ENCODE results near the gene ADISSP.

ADISSP gene

GRCh38 chr20:3802524-3803239 is 35.1 kb upstream of the ADISSP start:
- Mint-ChIP-seq H3K27me3 (peaks cover 2% of the 10 kb centered on the region), H3K27ac (peak overlapping the region; percentile 77), H3K36me3 (peaks cover 88% of the 10 kb centered on the region), H3K4me1 (peaks cover 93% of the 10 kb centered on the region), H3K9me3 (no peaks in the 10 kb centered on the region), H3K4me3 (peak overlapping the region; percentile 36)
- CTCF ChIA-PET, result no interaction called here
- DNase-seq, result no peak

GRCh38 chr20:3801846-3802245 is 34.3 kb upstream of the ADISSP start:
- CTCF ChIA-PET, result no interaction called here
- Mint-ChIP-seq H3K27me3 (peaks cover 4% of the 10 kb centered on the region), H3K27ac (peak overlapping the region; percentile 52), H3K36me3 (peaks cover 94% of the 10 kb centered on the region), H3K4me3 (no peak overlapping the region), H3K9me3 (no peaks in the 10 kb centered on the region), H3K4me1 (peaks cover 84% of the 10 kb centered on the region)
- no peak for DNase-seq

DNA sequence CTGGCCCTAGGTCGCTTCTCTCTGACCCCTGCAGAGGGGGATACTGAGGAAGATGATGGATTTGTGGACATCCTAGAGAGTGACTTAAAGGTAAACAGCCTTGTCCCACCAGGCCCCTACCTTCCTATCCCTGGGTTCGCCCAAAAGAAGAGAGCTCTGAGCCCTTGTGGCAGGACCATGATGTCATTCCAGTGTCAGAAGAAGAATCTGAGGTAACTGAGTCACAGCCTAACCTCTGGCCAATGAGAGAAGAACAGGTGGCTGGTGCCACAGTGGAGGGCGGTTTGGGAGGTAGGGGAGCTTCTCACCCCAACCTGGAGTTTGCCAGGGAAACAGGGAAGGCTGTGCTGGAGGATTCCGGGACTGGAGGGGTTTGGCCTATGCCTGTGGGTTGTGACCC is 33.7 kb upstream of the ADISSP start:
- peak overlapping the region; percentile 55 for H3K27ac Mint-ChIP-seq
- H3K27me3 Mint-ChIP-seq, result peaks cover 4% of the 10 kb centered on the region
- no peak for DNase-seq
- H3K4me1 Mint-ChIP-seq, result peaks cover 80% of the 10 kb centered on the region
- CTCF ChIA-PET, result interaction anchor here (0.6 kb wide), 1 partner anchor 84 kb away, joined by 3 read pairs; no protein-coding TSS in a partner anchor
- H3K9me3 Mint-ChIP-seq, result no peaks in the 10 kb centered on the region
- peaks cover 93% of the 10 kb centered on the region for H3K36me3 Mint-ChIP-seq
- H3K4me3 Mint-ChIP-seq, result no peak overlapping the region

DNA sequence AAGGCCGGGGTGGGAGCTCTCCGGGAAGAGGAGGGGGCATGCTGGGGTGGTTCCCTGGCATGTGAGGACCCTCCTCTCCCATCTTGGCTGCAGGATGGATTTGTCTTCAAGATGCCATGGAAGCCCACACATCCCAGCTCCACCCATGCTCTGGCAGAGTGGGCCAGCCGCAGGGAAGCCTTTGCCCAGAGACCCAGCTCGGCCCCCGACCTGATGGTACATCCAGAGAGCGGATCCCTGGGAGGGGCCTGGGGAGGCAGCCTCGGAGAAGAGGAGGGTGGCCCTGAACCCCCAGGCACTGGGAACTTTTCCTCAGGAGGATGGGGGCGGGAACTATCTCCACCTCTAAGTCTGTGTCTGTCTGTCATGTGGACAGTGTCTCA is 33.3 kb upstream of the ADISSP start:
- Mint-ChIP-seq H3K27me3 (peaks cover 4% of the 10 kb centered on the region), H3K9me3 (no peaks in the 10 kb centered on the region), H3K27ac (peak overlapping the region; percentile 98), H3K4me1 (peaks cover 77% of the 10 kb centered on the region), H3K4me3 (no peak overlapping the region), H3K36me3 (peaks cover 91% of the 10 kb centered on the region)
- CTCF ChIA-PET, result interaction anchor here (0.6 kb wide), 1 partner anchor 84 kb away, joined by 3 read pairs; no protein-coding TSS in a partner anchor
- DNase-seq, result no peak

GRCh38 chr20:3800256-3800877 is 32.8 kb upstream of the ADISSP start:
- Mint-ChIP-seq H3K4me1 (peaks cover 76% of the 10 kb centered on the region), H3K27me3 (peaks cover 4% of the 10 kb centered on the region)
- CTCF ChIA-PET, result interaction anchor here (0.6 to 1.7 kb wide), 2 partner anchors 19 to 85 kb away, joined by 3 to 9 read pairs; partner anchors contain the start of gene AP5S1

GRCh38 chr20:3798908-3799248 is 31.3 kb upstream of the ADISSP start:
- Mint-ChIP-seq H3K4me3 (peak overlapping the region; percentile 97), H3K4me1 (peaks cover 77% of the 10 kb centered on the region), H3K27ac (peak overlapping the region; percentile 98), H3K9me3 (no peaks in the 10 kb centered on the region), H3K27me3 (peaks cover 4% of the 10 kb centered on the region), H3K36me3 (peaks cover 79% of the 10 kb centered on the region)
- CTCF ChIA-PET, result interaction anchor here (1.0 to 1.7 kb wide), 2 partner anchors 12 to 21 kb away, joined by 3 to 9 read pairs; partner anchors contain the start of gene AP5S1
- DNase-seq, result no peak

More at GRCh38 chr20:3800256-3800877, 32.8 kb upstream of the ADISSP start:
- Mint-ChIP-seq H3K4me3 (peak overlapping the region; percentile 97), H3K27ac (peak overlapping the region; percentile 98), H3K36me3 (peaks cover 91% of the 10 kb centered on the region), H3K9me3 (no peaks in the 10 kb centered on the region)
- DNase-seq, result no peak

DNA sequence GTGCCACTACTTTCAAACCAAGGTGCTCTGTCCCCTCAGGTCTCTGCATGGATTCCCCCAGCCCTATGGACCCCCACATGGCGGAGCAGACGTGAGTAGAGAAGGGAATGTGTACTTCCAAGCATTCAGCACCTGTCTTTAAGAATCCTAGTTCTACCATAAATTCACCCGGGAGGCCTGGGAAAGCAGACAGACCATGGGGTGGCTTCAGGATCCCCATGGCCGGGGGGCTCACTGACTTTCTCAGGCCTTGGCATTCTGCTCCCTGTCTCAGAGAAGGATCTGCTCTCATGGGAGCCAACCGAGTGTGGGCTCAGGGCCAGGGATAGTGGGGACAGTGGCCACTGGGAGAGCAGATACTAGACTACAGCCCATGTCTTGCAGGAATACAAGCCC is 30.8 kb upstream of the ADISSP start:
- CTCF ChIA-PET, result interaction anchor here (1.7 kb wide), 1 partner anchor 21 kb away, joined by 9 read pairs; the partner anchor contains the start of gene AP5S1
- H3K4me1 Mint-ChIP-seq, result peaks cover 72% of the 10 kb centered on the region
- peak overlapping the region; percentile 97 for H3K4me3 Mint-ChIP-seq
- H3K36me3 Mint-ChIP-seq, result peaks cover 74% of the 10 kb centered on the region
- DNase-seq, result no peak
- H3K9me3 Mint-ChIP-seq, result no peaks in the 10 kb centered on the region
- H3K27me3 Mint-ChIP-seq, result peaks cover 4% of the 10 kb centered on the region
- H3K27ac Mint-ChIP-seq, result peak overlapping the region; percentile 98

GRCh38 chr20:3797592-3798372 is 30.2 kb upstream of the ADISSP start:
- Mint-ChIP-seq H3K36me3 (peaks cover 68% of the 10 kb centered on the region), H3K4me3 (peak overlapping the region; percentile 97), H3K4me1 (peaks cover 66% of the 10 kb centered on the region), H3K27ac (peak overlapping the region; percentile 98), H3K9me3 (no peaks in the 10 kb centered on the region), H3K27me3 (peaks cover 4% of the 10 kb centered on the region)
- CTCF ChIA-PET, result interaction anchor here (1.0 kb wide), 1 partner anchor 23 kb away, joined by 4 read pairs; the partner anchor contains the start of gene AP5S1
- peak; percentile 79 for DNase-seq

GRCh38 chr20:3797226-3797545 is 29.6 kb upstream of the ADISSP start:
- DNase-seq, result no peak
- H3K27ac Mint-ChIP-seq, result peak overlapping the region; percentile 98
- H3K36me3 Mint-ChIP-seq, result peaks cover 62% of the 10 kb centered on the region
- CTCF ChIA-PET, result interaction anchor here (1.0 kb wide), 1 partner anchor 23 kb away, joined by 4 read pairs; the partner anchor contains the start of gene AP5S1
- peaks cover 4% of the 10 kb centered on the region for H3K27me3 Mint-ChIP-seq
- H3K9me3 Mint-ChIP-seq, result no peaks in the 10 kb centered on the region
- H3K4me1 Mint-ChIP-seq, result peaks cover 60% of the 10 kb centered on the region
- peak overlapping the region; percentile 97 for H3K4me3 Mint-ChIP-seq

GRCh38 chr20:3796477-3797225 is 29.1 kb upstream of the ADISSP start:
- H3K4me1 Mint-ChIP-seq, result peaks cover 55% of the 10 kb centered on the region
- DNase-seq, result peak; percentile 39
- peaks cover 57% of the 10 kb centered on the region for H3K36me3 Mint-ChIP-seq
- CTCF ChIA-PET, result interaction anchor here (1.0 to 1.9 kb wide), 2 partner anchors 23 to 24 kb away, joined by 4 to 11 read pairs; partner anchors contain the start of gene AP5S1
- H3K4me3 Mint-ChIP-seq, result peak overlapping the region; percentile 97
- peaks cover 4% of the 10 kb centered on the region for H3K27me3 Mint-ChIP-seq
- peak overlapping the region; percentile 98 for H3K27ac Mint-ChIP-seq
- H3K9me3 Mint-ChIP-seq, result no peaks in the 10 kb centered on the region

DNA sequence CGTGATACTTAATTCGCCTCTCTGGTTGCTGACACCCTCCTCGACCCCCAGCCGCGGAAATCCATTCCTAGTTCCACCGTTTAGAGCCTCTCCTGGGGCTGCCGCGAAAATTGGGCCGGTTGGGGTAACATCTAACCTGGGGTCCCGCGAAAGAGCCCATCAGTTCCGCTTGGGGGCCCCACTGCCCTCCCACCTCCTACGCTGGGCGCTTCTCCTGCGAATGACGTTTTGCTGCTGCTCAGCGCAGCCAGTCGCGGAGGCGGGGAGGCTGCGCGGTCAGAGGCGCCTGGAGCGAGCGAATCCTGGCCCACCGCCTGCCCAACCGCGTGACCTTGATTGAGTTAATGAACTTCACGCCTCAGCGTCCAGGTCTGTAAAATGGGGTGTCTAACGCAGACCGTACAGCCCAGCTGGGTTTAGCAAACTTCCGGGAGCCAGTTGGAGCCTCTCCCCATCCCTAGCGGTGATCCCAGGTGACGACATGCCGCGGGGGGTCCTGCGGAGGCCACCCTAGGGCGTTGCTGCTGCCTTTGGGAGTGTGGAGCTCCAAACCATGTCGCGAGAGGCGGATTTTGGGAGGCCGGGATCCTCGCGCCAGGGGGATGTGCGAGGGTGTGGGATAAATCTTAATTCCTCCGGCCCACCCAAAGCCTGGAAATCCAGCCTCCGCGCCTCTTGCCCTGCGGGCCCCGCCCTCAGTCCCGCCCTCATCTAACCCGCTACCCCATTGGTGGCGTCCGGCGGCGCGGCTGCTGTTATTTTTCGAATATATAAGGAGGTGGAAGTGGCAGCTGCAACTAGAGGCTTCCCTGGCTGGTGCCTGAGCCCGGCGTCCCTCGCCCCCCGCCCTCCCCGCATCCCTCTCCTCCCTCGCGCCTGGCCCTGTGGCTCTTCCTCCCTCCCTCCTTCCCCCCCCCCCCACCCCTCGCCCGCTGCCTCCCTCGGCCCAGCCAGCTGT is 28.2 kb upstream of the ADISSP start, which contains the start of gene CDC25B:
Gene CDC25B, plus strand, starts transcription at position 800 of the 958 bp plus-strand sequence. CDS start 222 bp downstream, outside the sequence.
- H3K27me3 Mint-ChIP-seq, result peaks cover 10% of the 10 kb centered on the region

GRCh38 chr20:3794701-3795420 is 27.3 kb upstream of the ADISSP start:
- Mint-ChIP-seq H3K9me3 (no peaks in the 10 kb centered on the region), H3K36me3 (peaks cover 39% of the 10 kb centered on the region), H3K27me3 (peaks cover 10% of the 10 kb centered on the region), H3K4me1 (peaks cover 37% of the 10 kb centered on the region), H3K4me3 (peak overlapping the region; percentile 92), H3K27ac (peak overlapping the region; percentile 97)
- CTCF ChIA-PET, result interaction anchor here (1.0 to 1.9 kb wide), 4 partner anchors 8 to 42 kb away, joined by 3 to 11 read pairs (median 4); partner anchors contain the start of gene AP5S1
- DNase-seq, result no peak

More for the DNA sequence above, 28.2 kb upstream of the ADISSP start, which contains the start of gene CDC25B:
- H3K36me3 Mint-ChIP-seq, result peaks cover 48% of the 10 kb centered on the region
- peak within 1 kb of the TSS; percentile 98 for H3K27ac Mint-ChIP-seq
- H3K4me1 Mint-ChIP-seq, result peaks cover 46% of the 10 kb centered on the region
- H3K4me3 Mint-ChIP-seq, result peak within 1 kb of the TSS; percentile 97
- peak; percentile 97 for DNase-seq
- CTCF ChIA-PET, result interaction anchor here (1.0 to 1.9 kb wide), 4 partner anchors 8 to 43 kb away, joined by 3 to 11 read pairs (median 4); partner anchors contain the start of gene AP5S1
- H3K9me3 Mint-ChIP-seq, result no peaks in the 10 kb centered on the region
